HG02763 (cell line): Measurements from ENCODE around the gene OOSP4A.
"Not testable (repeated sequence)": the region's sequence is repeated elsewhere in the genome, so short reads cannot be mapped to it uniquely, and the experiment has no call there.

Source experiments
- ATAC-seq: cut with Tn5 transposase; IDR thresholded peaks from one replicate; pipeline ENCODE4 v1.9.1; 2021; ENCODE audit warnings: mild to moderate bottlenecking, moderate library complexity; ENCODE audit not compliant: unreplicated experiment

OOSP4A gene

GRCh38 chr11:59973097-59973496, 9.3 kb downstream of the OOSP4A start:
- no peak for ATAC-seq

- ATAC-seq = no peak
These were observed 17.4 kb downstream of the OOSP4A start for GRCh38 chr11:59981106-59981770.

GRCh38 chr11:59982037-59982436, 18.2 kb downstream of the OOSP4A start:
- ATAC-seq = not testable (repeated sequence)

GRCh38 chr11:59983212-59983611, 19.4 kb downstream of the OOSP4A start:
- no peak for ATAC-seq

GRCh38 chr11:59984368-59984767, 20.5 kb downstream of the OOSP4A start:
- no peak for ATAC-seq

GRCh38 chr11:59990421-59990820, 26.6 kb downstream of the OOSP4A start:
- no peak for ATAC-seq

- ATAC-seq = no peak
These were observed 28.6 kb downstream of the OOSP4A start for GRCh38 chr11:59992425-59992824.

- no peak for ATAC-seq
These were observed 34.0 kb downstream of the OOSP4A start for GRCh38 chr11:59997800-59998199.

- no peak for ATAC-seq
These were observed 35.9 kb downstream of the OOSP4A start for GRCh38 chr11:59999691-60000090.

- ATAC-seq = no peak
These were observed 39.9 kb downstream of the OOSP4A start for GRCh38 chr11:60003729-60004128.

- no peak for ATAC-seq
These were observed 41.5 kb downstream of the OOSP4A start for GRCh38 chr11:60005360-60005759.

- ATAC-seq = no peak
These were observed 53.0 kb downstream of the OOSP4A start, which contains the start of gene OOSP4B for GRCh38 chr11:60016881-60017280. Gene OOSP4B (plus strand): TSS chr11:60017181.

GRCh38 chr11:60018058-60018457, 54.2 kb downstream of the OOSP4A start:
- ATAC-seq = no peak
